H9 (cell line): ENCODE results near the gene HDHD2. TPM values are rescaled to one million over a fixed set of nuclear protein-coding genes. Genes with fewer than 3 reads are reported as not detected.
A peak's percentile ranks its signal among the peaks of the same experiment; 100 is the strongest.

Experiments used
- DNase-seq: peaks from one replicate; pipeline ENCODE4 v3.0.0-alpha.2; 2017
- H2AFZ ChIP-seq: one replicate; pipeline ENCODE4 v1.6.1; 2013; ENCODE audit warnings: mild to moderate bottlenecking, low read length, control low read depth, moderate library complexity
- H2AK5ac ChIP-seq: 2 replicates; pipeline ENCODE4 v1.6.1; 2013; ENCODE audit warnings: low read length, control low read depth, mixed read lengths; ENCODE audit not compliant: insufficient read length
- H2BK120ac ChIP-seq: one replicate; pipeline ENCODE4 v1.6.1; 2013; ENCODE audit warnings: low read depth, mild to moderate bottlenecking, low read length, control low read depth, inconsistent platforms; ENCODE audit not compliant: poor library complexity, severe bottlenecking
- H2BK12ac ChIP-seq: 2 replicates; pipeline ENCODE4 v1.6.1; 2013; ENCODE audit warnings: low read length, control low read depth, mixed read lengths, low read depth; ENCODE audit not compliant: insufficient read length
- H2BK15ac ChIP-seq: 2 replicates; pipeline ENCODE4 v1.6.1; 2013; ENCODE audit warnings: low read depth, low read length, control low read depth
- H2BK20ac ChIP-seq: one replicate; pipeline ENCODE4 v1.6.1; 2013; ENCODE audit warnings: low read depth, mild to moderate bottlenecking, low read length, control low read depth, inconsistent platforms; ENCODE audit not compliant: poor library complexity, severe bottlenecking
- H2BK5ac ChIP-seq: 2 replicates; pipeline ENCODE4 v1.6.1; 2013; ENCODE audit warnings: low read length, control low read depth, mixed read lengths; ENCODE audit not compliant: insufficient read length
- H3K14ac ChIP-seq: 2 replicates; pipeline ENCODE4 v1.6.1; 2013; ENCODE audit warnings: low read length, control low read depth; ENCODE audit not compliant: insufficient read depth
- H3K18ac ChIP-seq: 2 replicates; pipeline ENCODE4 v1.6.1; 2013; ENCODE audit warnings: low read depth, mild to moderate bottlenecking, mixed read lengths, low read length, control low read depth; ENCODE audit not compliant: insufficient read length
- H3K23ac ChIP-seq: 2 replicates; pipeline ENCODE4 v1.6.1; 2013; ENCODE audit warnings: low read length, control low read depth, mixed read lengths, low read depth; ENCODE audit not compliant: insufficient read length
- H3K23me2 ChIP-seq: 2 replicates; pipeline ENCODE4 v1.6.1; 2013; ENCODE audit warnings: low read depth, mild to moderate bottlenecking, mixed read lengths, low read length, control low read depth; ENCODE audit not compliant: insufficient read length, poor library complexity, severe bottlenecking
- H3K27ac ChIP-seq: 2 replicates; pipeline ENCODE4 v1.5.1; 2013; ENCODE audit warnings: low read length, control low read depth, mixed read lengths, low read depth; ENCODE audit not compliant: insufficient read length
- H3K27me3 ChIP-seq: 2 replicates; pipeline ENCODE4 v1.6.1; 2013; ENCODE audit warnings: low read length, control low read depth, inconsistent platforms; ENCODE audit not compliant: insufficient read depth
- H3K4ac ChIP-seq: 2 replicates; pipeline ENCODE4 v1.6.1; 2013; ENCODE audit warnings: low read depth, mild to moderate bottlenecking, control low read depth, inconsistent platforms, low read length, moderate library complexity
- H3K4me1 ChIP-seq: 2 replicates; pipeline ENCODE4 v1.6.1; 2013; ENCODE audit warnings: low read length, control low read depth, inconsistent platforms; ENCODE audit not compliant: insufficient read depth
- H3K4me2 ChIP-seq: 2 replicates; pipeline ENCODE4 v1.6.1; 2013; ENCODE audit warnings: low read length, control low read depth, mixed read lengths; ENCODE audit not compliant: insufficient read length, insufficient read depth
- H3K56ac ChIP-seq: 2 replicates; pipeline ENCODE4 v1.6.1; 2013; ENCODE audit warnings: low read depth, mild to moderate bottlenecking, mixed read lengths, low read length, control low read depth; ENCODE audit not compliant: insufficient read length
- H3K79me1 ChIP-seq: 2 replicates; pipeline ENCODE4 v1.6.1; 2013; ENCODE audit warnings: low read depth, mild to moderate bottlenecking, moderate library complexity, low read length, control low read depth, inconsistent platforms; ENCODE audit not compliant: insufficient read depth, poor library complexity, severe bottlenecking
- H3K79me2 ChIP-seq: 2 replicates; pipeline ENCODE4 v1.6.1; 2013; ENCODE audit warnings: low read length, control low read depth, inconsistent platforms; ENCODE audit not compliant: insufficient read depth
- H3K9ac ChIP-seq: 2 replicates; pipeline ENCODE4 v1.6.1; 2013; ENCODE audit warnings: low read length, control low read depth, mixed read lengths; ENCODE audit not compliant: insufficient read length; ENCODE audit errors: extremely low read depth
- H3K9me3 ChIP-seq: one replicate; pipeline ENCODE4 v1.6.1; 2013; ENCODE audit warnings: low read depth, low read length, inconsistent platforms; ENCODE audit not compliant: control insufficient read depth
- H3T11ph ChIP-seq: one replicate; pipeline ENCODE4 v1.6.1; 2013; ENCODE audit warnings: mild to moderate bottlenecking, low read length, control low read depth, inconsistent platforms
- H4K20me1 ChIP-seq: one replicate; pipeline ENCODE4 v1.6.1; 2013; ENCODE audit not compliant: control insufficient read depth, insufficient read length, insufficient read depth
- H4K5ac ChIP-seq: 2 replicates; pipeline ENCODE4 v1.6.1; 2013; ENCODE audit warnings: low read depth, mild to moderate bottlenecking, mixed read lengths, low read length, control low read depth; ENCODE audit not compliant: insufficient read length
- H4K8ac ChIP-seq: replicated peaks from 2 replicates; pipeline ENCODE4 v1.6.1; 2013; ENCODE audit warnings: low read length, control low read depth, mixed read lengths, low read depth; ENCODE audit not compliant: insufficient read length
- H4K91ac ChIP-seq: 2 replicates; pipeline ENCODE4 v1.6.1; 2013; ENCODE audit warnings: low read depth, mild to moderate bottlenecking, moderate library complexity, mixed read lengths, low read length, control low read depth; ENCODE audit not compliant: insufficient read length
- H3K27ac Mint-ChIP-seq, 3 experiments: 2 replicates in 2 of 3; 3 replicates in 1 of 3; pipeline ENCODE4 v1.8.0; 2020 to 2021; ENCODE audit warnings: mixed read lengths in 3 of 3, mild to moderate bottlenecking in 1 of 3, moderate library complexity in 1 of 3
- H3K27me3 Mint-ChIP-seq: 2 replicates; pipeline ENCODE4 v1.8.0; 2021; ENCODE audit warnings: low read depth, mild to moderate bottlenecking, moderate library complexity, mixed read lengths
- H3K36me3 Mint-ChIP-seq, 3 experiments: 2 replicates in 2 of 3; 3 replicates in 1 of 3; pipeline ENCODE4 v1.8.0; 2020 to 2021; ENCODE audit warnings: low read depth in 3 of 3, mixed read lengths in 3 of 3; ENCODE audit not compliant: insufficient read depth in 1 of 3
- H3K4me1 Mint-ChIP-seq, 2 experiments: 2 replicates each; pipeline ENCODE4 v1.8.0; 2020; ENCODE audit warnings: mixed read lengths in 2 of 2
- H3K4me3 Mint-ChIP-seq, 2 experiments: 2 replicates in 1 of 2; 3 replicates in 1 of 2; pipeline ENCODE4 v1.8.0; 2020 to 2021; ENCODE audit warnings: mild to moderate bottlenecking in 2 of 2, mixed read lengths in 2 of 2, moderate library complexity in 1 of 2
- H3K9me3 Mint-ChIP-seq, 2 experiments: 2 replicates in 1 of 2; 3 replicates in 1 of 2; pipeline ENCODE4 v1.8.0; 2020; ENCODE audit warnings: mild to moderate bottlenecking in 2 of 2, mixed read lengths in 2 of 2, moderate library complexity in 1 of 2
- WGBS: extraction: QIAGEN DNeasy Blood & Tissue Kit; methylation state at CpG from one replicate; pipeline ENCODE4 v1.1.7; 2013; ENCODE audit warnings: missing lambda C conversion rate, low lambda C conversion rate, mixed read lengths; ENCODE audit not compliant: insufficient read length; ENCODE audit errors: extremely low coverage; 5-methylcytosine and 5-hydroxymethylcytosine counted together
- total RNA-seq: library from RNA; stranded (reverse); gene quantifications from 2 replicates; pipeline ENCODE4 v1.2.1, GENCODE V29; 2021
- TF ChIP-seq, protein P1 (sequence below): fragments of 200-600 bp; sonication (generic); conservative IDR thresholded peaks from 3 replicates; pipeline ENCODE4 v1.8.0; 2021; ENCODE audit warnings: antibody characterized with exemption, mild to moderate bottlenecking

Gene HDHD2
- total RNA-seq, 1 experiment from 2014 or later = 51.0 TPM

GRCh38 chr18:47108373-47108772 lies 41.9 kb downstream of the HDHD2 start:
- Histone ChIP-seq H3K23me2 (no peaks in the 10 kb centered on the region), H3K79me2 (no peaks in the 10 kb centered on the region), H3K79me1 (no peaks in the 10 kb centered on the region), H3K14ac (no peak overlapping the region), H3K23ac (no peak overlapping the region), H2BK120ac (no peak overlapping the region), H3K9me3 (no peaks in the 10 kb centered on the region), H3T11ph (no peak overlapping the region), H2AFZ (no peak overlapping the region), H2BK15ac (no peak overlapping the region), H2AK5ac (no peak overlapping the region), H3K9ac (no peak overlapping the region), H3K4me1 (no peaks in the 10 kb centered on the region), H2BK20ac (no peak overlapping the region), H4K91ac (no peak overlapping the region), H3K4ac (no peak overlapping the region), H3K18ac (no peak overlapping the region), H2BK12ac (no peak overlapping the region), H3K56ac (no peak overlapping the region), H3K27ac (no peak overlapping the region), H4K8ac (no peak overlapping the region), H3K4me2 (no peak overlapping the region), H3K27me3 (no peaks in the 10 kb centered on the region), H2BK5ac (no peak overlapping the region), H4K5ac (no peak overlapping the region), H4K20me1 (no peaks in the 10 kb centered on the region)
- WGBS = no CpG with 5 or more reads among the region's 3 CpGs
- Mint-ChIP-seq H3K27me3 (no peaks in the 10 kb centered on the region), H3K36me3 (peaks cover 9 to 41% (median 39%) of the 10 kb centered on the region in 3 experiments; a peak in 6 of 7 replicates), H3K9me3 (no peaks in the 10 kb centered on the region), H3K4me3 (peak overlapping the region; percentile 13 to 25; a peak in 3 of 5 replicates), H3K4me1 (peaks cover 55% of the 10 kb centered on the region in 2 experiments), H3K27ac (peak overlapping the region in 2 of 3 experiments; percentile 71 to 95; a peak in 4 of 7 replicates)
- no peak for DNase-seq
- TF ChIP-seq, protein P1, sequence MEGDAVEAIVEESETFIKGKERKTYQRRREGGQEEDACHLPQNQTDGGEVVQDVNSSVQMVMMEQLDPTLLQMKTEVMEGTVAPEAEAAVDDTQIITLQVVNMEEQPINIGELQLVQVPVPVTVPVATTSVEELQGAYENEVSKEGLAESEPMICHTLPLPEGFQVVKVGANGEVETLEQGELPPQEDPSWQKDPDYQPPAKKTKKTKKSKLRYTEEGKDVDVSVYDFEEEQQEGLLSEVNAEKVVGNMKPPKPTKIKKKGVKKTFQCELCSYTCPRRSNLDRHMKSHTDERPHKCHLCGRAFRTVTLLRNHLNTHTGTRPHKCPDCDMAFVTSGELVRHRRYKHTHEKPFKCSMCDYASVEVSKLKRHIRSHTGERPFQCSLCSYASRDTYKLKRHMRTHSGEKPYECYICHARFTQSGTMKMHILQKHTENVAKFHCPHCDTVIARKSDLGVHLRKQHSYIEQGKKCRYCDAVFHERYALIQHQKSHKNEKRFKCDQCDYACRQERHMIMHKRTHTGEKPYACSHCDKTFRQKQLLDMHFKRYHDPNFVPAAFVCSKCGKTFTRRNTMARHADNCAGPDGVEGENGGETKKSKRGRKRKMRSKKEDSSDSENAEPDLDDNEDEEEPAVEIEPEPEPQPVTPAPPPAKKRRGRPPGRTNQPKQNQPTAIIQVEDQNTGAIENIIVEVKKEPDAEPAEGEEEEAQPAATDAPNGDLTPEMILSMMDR = no peak
